Measurements from ENCODE around the gene HSDL1. TPM values are rescaled to one million over a fixed set of nuclear protein-coding genes. Genes with fewer than 3 reads are reported as not detected.
A peak's percentile ranks its signal among the peaks of the same experiment; 100 is the strongest.

Gene HSDL1
- total and polyA plus RNA-seq, 10 of the 15 experiments (the other 5 are each of a cell fraction or from before 2014, with no cell fraction given) = 2.0 to 13.4 (median 5.6) TPM

GRCh38 chr16:84075376-84075775 lies 69.6 kb downstream of the HSDL1 start:
- Histone ChIP-seq H2AFZ (ENCODE audit: control insufficient read depth, low read depth, low read length) (no peak overlapping the region), H3K9ac (ENCODE audit: control insufficient read depth, insufficient read depth, low read length) (no peak overlapping the region), H3K27ac (ENCODE audit: control insufficient read depth, insufficient read depth) (no peak overlapping the region), H3K4me2 (ENCODE audit: control insufficient read depth, insufficient read depth) (no peak overlapping the region), H4K20me1 (ENCODE audit: control insufficient read depth, insufficient read depth) (no peaks in the 10 kb centered on the region), H3K79me2 (ENCODE audit: control insufficient read depth, insufficient read depth, low read length) (no peaks in the 10 kb centered on the region), H3K27me3 (replicated peaks in 1 of 2; ENCODE audit: control insufficient read depth in 2 of 2, insufficient read depth in 2 of 2, low read length in 1 of 2) (no peaks in the 10 kb centered on the region), H3K4me1 (ENCODE audit: control insufficient read depth, insufficient read depth, low read length) (no peaks in the 10 kb centered on the region), H3K9me3 (replicated peaks; ENCODE audit: control insufficient read depth, insufficient read depth, low read length) (no peaks in the 10 kb centered on the region), H3K36me3 (ENCODE audit: control insufficient read depth in 2 of 2, insufficient read depth in 2 of 2, low read length in 1 of 2) (peaks cover 12 to 22% of the 10 kb centered on the region in 2 experiments), H3K4me3 (no peak overlapping the region)
- 99% methylated on average over 11 of the region's 11 CpGs for WGBS (ENCODE audit: insufficient coverage, insufficient replicate concordance, low lambda C conversion rate, missing lambda C conversion rate)
- intact Hi-C loops (cut with micrococcal nuclease; ENCODE audit: unreplicated experiment) (no loop called here), in situ Hi-C loops (cut with MboI) (no loop called here)
- TSS peak; percentile 31 for BruUV-seq (replicated peaks)
- RAD21 ChIA-PET (ENCODE audit: unreplicated experiment) = no interaction called here
- no peak for FAIRE-seq
- no peak for ATAC-seq
- CTCF ChIA-PET = no interaction called here
- SMC1A ChIA-PET (ENCODE audit: uncharacterized antibody, unreplicated experiment) = no interaction called here
- POLR2A ChIA-PET = interaction anchor here (0.5 kb wide), 1 partner anchor 88 kb away, joined by 4 read pairs; no protein-coding TSS in a partner anchor
- no peak for DNase-seq (ENCODE audit: low read depth, low spot score)
- TF ChIP-seq NR2F1 (conservative IDR thresholded peaks at IDR 0.05) = no peak
- no peak for TF ChIP-seq NRF1 (conservative IDR thresholded peaks at IDR 0.05; ENCODE audit: low read depth, low read length)
- no peak for TF ChIP-seq SRF (IDR thresholded peaks at IDR 0.05; ENCODE audit: low read depth in 2 of 2, low read length in 2 of 2)
- no peak for TF ChIP-seq POLR2A (IDR thresholded peaks at IDR 0.05; ENCODE audit: low read depth, low read length)
- no peak for TF ChIP-seq RCOR1 (conservative IDR thresholded peaks at IDR 0.05; ENCODE audit: low read depth, low read length)
- TF ChIP-seq JUND (IDR thresholded peaks at IDR 0.05; ENCODE audit: low read depth, low read length) = no peak
- no peak for TF ChIP-seq POLR2AphosphoS5 (IDR thresholded peaks at IDR 0.05; ENCODE audit: low read length)
- no peak for TF ChIP-seq IRF4 (IDR thresholded peaks at IDR 0.05; ENCODE audit: low read depth, low read length)
- no peak for TF ChIP-seq PBX3 (IDR thresholded peaks at IDR 0.05; ENCODE audit: insufficient replicate concordance, low read depth, low read length)
- no peak for TF ChIP-seq STAT3 (IDR thresholded peaks at IDR 0.05; ENCODE audit: low read depth, low read length)
- TF ChIP-seq CBX3 (IDR thresholded peaks at IDR 0.05; ENCODE audit: borderline replicate concordance, low read depth) = no peak
- TF ChIP-seq SKIL (IDR thresholded peaks at IDR 0.05; ENCODE audit: low read depth, poor library complexity, severe bottlenecking) = no peak
- no peak for TF ChIP-seq HDAC2 (IDR thresholded peaks at IDR 0.05)
- TF ChIP-seq ZSCAN29 (IDR thresholded peaks at IDR 0.05) = no peak
- TF ChIP-seq ZBTB4 (CRISPR knock-in tag; IDR thresholded peaks at IDR 0.05) = no peak
- TF ChIP-seq ZNF687 (IDR thresholded peaks at IDR 0.05) = no peak
